Epithelial cell of esophagus (primary cell): ENCODE results near the gene ZNF622.

ENCODE experiments used
- DNase-seq: peaks from one replicate; pipeline ENCODE4 v3.0.0; 2010; ENCODE audit warnings: low read depth
- H3K4me3 ChIP-seq: 2 replicates; pipeline ENCODE4 v1.5.1; 2011; ENCODE audit warnings: mild to moderate bottlenecking, low read length, control low read depth
- CTCF ChIP-seq: IDR thresholded peaks from 2 replicates; pipeline ENCODE4 v1.5.1; 2011; ENCODE audit warnings: low read depth, mild to moderate bottlenecking, low read length, control low read depth, inconsistent platforms; ENCODE audit not compliant: insufficient read depth; ENCODE audit errors: missing control alignments

ZNF622 gene

GRCh38 chr5:16406023-16406422 is 59.6 kb downstream of the ZNF622 start:
- no peak for DNase-seq
- H3K4me3 ChIP-seq: no peak overlapping the region
- no peak for TF ChIP-seq CTCF
